Measurements from ENCODE around the gene RNASE2.
A peak's percentile ranks its signal among the peaks of the same experiment; 100 is the strongest.
"Not testable (repeated sequence)": the region's sequence is repeated elsewhere in the genome, so short reads cannot be mapped to it uniquely, and the experiment has no call there.

The RNASE2 gene

GRCh38 chr14:20956376-20956976 lies 1.2 kb downstream of the RNASE2 start:
- DNase-seq (ENCODE audit: low read depth in 2 of 2) = no peak
- H3K4me3 ChIP-seq (replicated peaks in 1 of 2; ENCODE audit: low read depth in 2 of 2, low read length in 2 of 2) = no peak overlapping the region
- TF ChIP-seq CTCF (IDR thresholded peaks at IDR 0.05; ENCODE audit: low read depth, low read length) = no peak

- DNase-seq (ENCODE audit: low read depth in 2 of 2); H3K4me3 ChIP-seq (replicated peaks in 1 of 2; ENCODE audit: low read depth in 2 of 2, low read length in 2 of 2): not testable (repeated sequence)
Measured at GRCh38 chr14:20958946-20959345, 3.7 kb downstream of the RNASE2 start.

- no peak for DNase-seq (ENCODE audit: low read depth in 2 of 2)
- no peak for TF ChIP-seq CTCF (IDR thresholded peaks at IDR 0.05; ENCODE audit: low read depth, low read length)
- no peak overlapping the region for H3K4me3 ChIP-seq (replicated peaks in 1 of 2; ENCODE audit: low read depth in 2 of 2, low read length in 2 of 2)
Measured at GRCh38 chr14:20969336-20969735, 14.0 kb downstream of the RNASE2 start.

- no peak for TF ChIP-seq CTCF (IDR thresholded peaks at IDR 0.05; ENCODE audit: low read depth, low read length)
- peak overlapping the region; percentile 61 to 64 for H3K4me3 ChIP-seq (replicated peaks in 1 of 2; ENCODE audit: low read depth in 2 of 2, low read length in 2 of 2)
- DNase-seq (ENCODE audit: low read depth in 2 of 2) = no peak
Measured at GRCh38 chr14:20970647-20970982, 15.3 kb downstream of the RNASE2 start.

GRCh38 chr14:20970983-20971704 lies 15.9 kb downstream of the RNASE2 start:
- peak; percentile 100 for TF ChIP-seq CTCF (IDR thresholded peaks at IDR 0.05; ENCODE audit: low read depth, low read length)
- H3K4me3 ChIP-seq (replicated peaks in 1 of 2; ENCODE audit: low read depth in 2 of 2, low read length in 2 of 2) = peak overlapping the region; percentile 61 to 64
- peak; percentile 86 to 91 for DNase-seq (ENCODE audit: low read depth in 2 of 2)

GRCh38 chr14:20971705-20972021 lies 16.4 kb downstream of the RNASE2 start:
- no peak for TF ChIP-seq CTCF (IDR thresholded peaks at IDR 0.05; ENCODE audit: low read depth, low read length)
- DNase-seq (ENCODE audit: low read depth in 2 of 2) = no peak
- H3K4me3 ChIP-seq (replicated peaks in 1 of 2; ENCODE audit: low read depth in 2 of 2, low read length in 2 of 2) = peak overlapping the region; percentile 61 to 64

GRCh38 chr14:20973501-20973900 lies 18.2 kb downstream of the RNASE2 start:
- no peak for TF ChIP-seq CTCF (IDR thresholded peaks at IDR 0.05; ENCODE audit: low read depth, low read length)
- no peak for DNase-seq (ENCODE audit: low read depth in 2 of 2)
- no peak overlapping the region for H3K4me3 ChIP-seq (replicated peaks in 1 of 2; ENCODE audit: low read depth in 2 of 2, low read length in 2 of 2)
